GM10266 (cell line): ENCODE measurements around the gene THSD4.

Experiments used
- DNase-seq: peaks from one replicate; pipeline ENCODE4 v3.0.0; 2012; ENCODE audit errors: extremely low spot score
- CTCF ChIP-seq: IDR thresholded peaks from 2 replicates; pipeline ENCODE4 v1.5.1; 2012; ENCODE audit warnings: mild to moderate bottlenecking, low read depth; ENCODE audit not compliant: control insufficient read depth, insufficient read depth; ENCODE audit errors: missing control alignments

The THSD4 gene

DNA sequence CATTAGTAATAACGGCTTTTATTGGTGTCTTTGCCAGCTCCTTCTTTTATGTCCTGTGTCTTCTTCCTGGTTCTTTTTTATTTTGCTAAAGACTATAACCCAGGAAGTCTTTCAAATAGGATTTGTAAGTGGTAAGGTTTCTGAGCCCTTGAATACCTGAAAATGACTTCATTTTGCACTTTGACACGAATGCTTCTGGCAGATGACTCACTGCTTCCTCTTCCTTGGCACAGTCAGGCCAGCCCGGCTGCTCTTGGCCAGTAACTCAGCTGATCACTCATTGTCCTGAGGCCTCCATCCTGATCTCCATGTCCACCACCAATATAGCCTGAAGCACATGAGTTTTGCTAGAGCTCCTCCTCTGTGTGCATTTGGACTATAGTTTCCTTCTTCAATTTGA is 646.4 kb downstream of the THSD4 start:
- TF ChIP-seq CTCF = no peak
- no peak for DNase-seq

- no peak for TF ChIP-seq CTCF
- no peak for DNase-seq
Measured at GRCh38 chr15:71768184-71768583, 652.9 kb downstream of the THSD4 start.

- no peak for DNase-seq
- TF ChIP-seq CTCF = no peak
Measured at GRCh38 chr15:71773206-71773859, 658.1 kb downstream of the THSD4 start.

GRCh38 chr15:71775856-71776255 is 660.6 kb downstream of the THSD4 start:
- DNase-seq = no peak
- TF ChIP-seq CTCF = no peak

DNA sequence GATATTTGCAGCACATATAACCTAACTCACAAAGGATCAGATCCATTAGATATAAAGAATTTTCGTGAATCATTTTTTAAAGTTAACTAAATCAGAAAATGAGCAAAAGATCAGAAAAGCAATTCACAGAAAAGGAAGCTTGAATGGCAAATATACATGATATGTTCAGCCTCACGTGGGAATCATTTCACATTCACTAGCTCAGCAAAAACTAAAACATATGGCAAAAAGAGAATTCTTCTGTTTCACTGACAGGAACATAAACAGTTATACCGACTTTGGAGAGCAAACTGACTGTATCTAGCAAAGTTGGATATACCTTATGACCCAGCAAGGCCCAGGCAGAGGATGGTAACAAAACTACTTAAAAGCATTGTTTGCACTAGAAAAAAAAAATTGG is 661.0 kb downstream of the THSD4 start:
- no peak for DNase-seq
- no peak for TF ChIP-seq CTCF

- no peak for DNase-seq
- TF ChIP-seq CTCF = no peak
Measured at GRCh38 chr15:71777216-71777943, 662.1 kb downstream of the THSD4 start.
